ENCODE measurements around the gene EHMT1.
"Not testable (repeated sequence)": the region's sequence is repeated elsewhere in the genome, so short reads cannot be mapped to it uniquely, and the experiment has no call there.

The EHMT1 gene

GRCh38 chr9:137697193-137697592 lies 78.4 kb downstream of the EHMT1 start:
- no peak for DNase-seq

- DNase-seq: no peak
Observed at GRCh38 chr9:137697832-137698231, 79.0 kb downstream of the EHMT1 start.

- DNase-seq: no peak
Observed at GRCh38 chr9:137700911-137701310, 82.1 kb downstream of the EHMT1 start.

GRCh38 chr9:137702615-137703379 lies 84.0 kb downstream of the EHMT1 start:
- DNase-seq: no peak

GRCh38 chr9:137703842-137704508 lies 85.2 kb downstream of the EHMT1 start:
- no peak for DNase-seq

GRCh38 chr9:137705443-137705863 lies 86.6 kb downstream of the EHMT1 start:
- DNase-seq: no peak

- DNase-seq: no peak
Observed at GRCh38 chr9:137705906-137706305, 87.1 kb downstream of the EHMT1 start.

GRCh38 chr9:137707361-137707760 lies 88.6 kb downstream of the EHMT1 start:
- no peak for DNase-seq

GRCh38 chr9:137708590-137709284 lies 89.9 kb downstream of the EHMT1 start:
- no peak for DNase-seq

GRCh38 chr9:137709411-137710101 lies 90.8 kb downstream of the EHMT1 start:
- no peak for DNase-seq

GRCh38 chr9:137710704-137711103 lies 91.9 kb downstream of the EHMT1 start:
- DNase-seq: no peak

GRCh38 chr9:137711678-137712105 lies 92.9 kb downstream of the EHMT1 start:
- DNase-seq: no peak

- DNase-seq: no peak
Observed at GRCh38 chr9:137715321-137715720, 96.5 kb downstream of the EHMT1 start.

GRCh38 chr9:137715866-137716693 lies 97.3 kb downstream of the EHMT1 start:
- DNase-seq: not testable (repeated sequence)

- no peak for DNase-seq
Observed at GRCh38 chr9:137716694-137717287, 98.0 kb downstream of the EHMT1 start.

- no peak for DNase-seq
Observed at GRCh38 chr9:137717776-137718327, 99.0 kb downstream of the EHMT1 start.

- no peak for DNase-seq
Observed at GRCh38 chr9:137719194-137719593, 100.4 kb downstream of the EHMT1 start.

GRCh38 chr9:137720571-137721110 lies 101.8 kb downstream of the EHMT1 start:
- DNase-seq: no peak

- DNase-seq: no peak
Observed at GRCh38 chr9:137721479-137721878, 102.7 kb downstream of the EHMT1 start.

GRCh38 chr9:137721899-137722298 lies 103.1 kb downstream of the EHMT1 start:
- no peak for DNase-seq

GRCh38 chr9:137722481-137722880 lies 103.7 kb downstream of the EHMT1 start:
- DNase-seq: no peak
